ENCODE results near the gene VPS16. TPM values are rescaled to one million over a fixed set of nuclear protein-coding genes. Genes with fewer than 3 reads are reported as not detected.

Gene VPS16
- total RNA-seq, 1 experiment from 2014 or later, result 38.1 TPM

GRCh38 chr20:2837221-2837960, 3.2 kb upstream of the VPS16 start:
- H3K4me1 ChIP-seq (ENCODE audit: control insufficient read depth in 1 of 2, insufficient read depth in 2 of 2, low read length in 2 of 2), result peaks cover 13 to 21% of the 10 kb centered on the region in 2 experiments; a peak in 3 of 4 replicates
- H3K9ac ChIP-seq (ENCODE audit: low read length), result no peak overlapping the region
- ChIA-PET CTCF (no interaction called here), POLR2A (no interaction called here), RAD21 (ENCODE audit: low non-redundant PET in 1 of 2, low total read pairs in 2 of 2, uncharacterized antibody in 2 of 2, unreplicated experiment in 2 of 2) (no interaction called here)
- H3K9me2 ChIP-seq (ENCODE audit: insufficient read depth), result no peaks in the 10 kb centered on the region
- no peak for DNase-seq (ENCODE audit: low read depth, low spot score)
- H3K27ac ChIP-seq (ENCODE audit: low read depth, low read length), result no peak overlapping the region
- intact Hi-C loops (cut with micrococcal nuclease), result no loop called here
- no peaks in the 10 kb centered on the region for H3K36me3 ChIP-seq (ENCODE audit: control insufficient read depth in 1 of 2, insufficient read depth in 2 of 2, low read length in 2 of 2)
- no peak for ATAC-seq
- no peak overlapping the region for H3K4me2 ChIP-seq (ENCODE audit: low read length)
- H3K9me3 ChIP-seq (ENCODE audit: control insufficient read depth in 1 of 2, insufficient read depth in 1 of 2, low read depth in 1 of 2, low read length in 2 of 2), result no peaks in the 10 kb centered on the region
- H4K20me1 ChIP-seq (ENCODE audit: insufficient read depth), result no peaks in the 10 kb centered on the region
- no peak overlapping the region for H2AFZ ChIP-seq (ENCODE audit: low read depth, low read length, poor library complexity, severe bottlenecking)
- no peaks in the 10 kb centered on the region for H3K27me3 ChIP-seq (ENCODE audit: insufficient read depth, low read length)
- H3K4me3 ChIP-seq (replicated peaks in 1 of 2; ENCODE audit: low read depth in 1 of 2, low read length in 2 of 2), result no peak overlapping the region
- no peak for TF ChIP-seq MAX (IDR thresholded peaks at IDR 0.05)
- TF ChIP-seq EZH2 (IDR thresholded peaks at IDR 0.05), result no peak
- no peak for TF ChIP-seq CEBPB (IDR thresholded peaks at IDR 0.05; ENCODE audit: low read depth)
- no peak for TF ChIP-seq SRF (IDR thresholded peaks at IDR 0.05; ENCODE audit: low read depth)
- H3K79me2 ChIP-seq (ENCODE audit: insufficient read depth, low read length), result peaks cover 12% of the 10 kb centered on the region
- BruUV-seq (replicated peaks), result no TSS peak

DNA sequence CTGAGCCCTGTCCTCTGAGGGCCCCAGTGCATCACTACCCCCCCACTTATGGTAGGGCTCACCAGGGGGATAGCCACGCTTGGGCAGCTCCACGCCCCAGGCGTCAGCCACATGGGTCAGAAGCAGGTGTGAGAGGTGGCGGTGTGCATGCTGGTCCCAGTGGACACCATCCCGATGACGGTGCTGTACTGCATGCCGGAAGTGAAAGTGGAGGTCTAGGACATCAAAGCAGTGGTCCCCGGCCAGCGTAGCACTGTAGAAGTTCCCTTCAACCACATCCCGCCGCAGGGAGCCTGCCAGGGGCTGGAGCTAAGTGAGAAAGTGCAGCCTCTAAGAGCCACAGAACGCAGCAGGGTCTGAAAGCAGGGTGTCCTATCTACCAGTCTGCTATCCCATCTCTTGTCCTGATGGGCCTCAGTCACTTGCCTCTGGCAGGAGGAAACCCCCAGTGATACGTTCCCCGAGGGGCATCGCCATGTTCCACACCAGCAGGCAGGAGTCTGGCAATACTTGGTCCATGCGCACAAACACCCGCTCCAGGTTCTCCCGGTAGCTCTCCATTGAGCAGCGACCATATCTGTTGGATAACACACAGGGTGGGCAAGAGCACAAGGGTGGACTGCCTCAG, 2.3 kb upstream of the VPS16 start:
- Histone ChIP-seq H3K79me2 (ENCODE audit: insufficient read depth, low read length) (peaks cover 12% of the 10 kb centered on the region), H3K4me3 (replicated peaks in 1 of 2; ENCODE audit: low read depth in 1 of 2, low read length in 2 of 2) (no peak overlapping the region), H3K27ac (ENCODE audit: low read depth, low read length) (no peak overlapping the region), H3K4me2 (ENCODE audit: low read length) (no peak overlapping the region), H3K4me1 (ENCODE audit: control insufficient read depth in 1 of 2, insufficient read depth in 2 of 2, low read length in 2 of 2) (peaks cover 13 to 20% of the 10 kb centered on the region in 2 experiments; a peak in 3 of 4 replicates), H3K36me3 (ENCODE audit: control insufficient read depth in 1 of 2, insufficient read depth in 2 of 2, low read length in 2 of 2) (no peaks in the 10 kb centered on the region), H3K9me3 (ENCODE audit: control insufficient read depth in 1 of 2, insufficient read depth in 1 of 2, low read depth in 1 of 2, low read length in 2 of 2) (no peaks in the 10 kb centered on the region), H4K20me1 (ENCODE audit: insufficient read depth) (no peaks in the 10 kb centered on the region), H3K9ac (ENCODE audit: low read length) (no peak overlapping the region), H3K9me2 (ENCODE audit: insufficient read depth) (no peaks in the 10 kb centered on the region), H2AFZ (ENCODE audit: low read depth, low read length, poor library complexity, severe bottlenecking) (no peak overlapping the region), H3K27me3 (ENCODE audit: insufficient read depth, low read length) (no peaks in the 10 kb centered on the region)
- ATAC-seq (no peak), DNase-seq (ENCODE audit: low read depth, low spot score) (no peak)
- POLR2A ChIA-PET, result no interaction called here
- CTCF ChIA-PET, result no interaction called here
- intact Hi-C loops (cut with micrococcal nuclease), result no loop called here
- no TSS peak for BruUV-seq (replicated peaks)
- RAD21 ChIA-PET (ENCODE audit: low non-redundant PET in 1 of 2, low total read pairs in 2 of 2, uncharacterized antibody in 2 of 2, unreplicated experiment in 2 of 2), result no interaction called here
- TF ChIP-seq POLR2A (IDR thresholded peaks at IDR 0.05; ENCODE audit: borderline replicate concordance, extremely low read depth, insufficient read depth, insufficient read length) (no peak), EGR1 (IDR thresholded peaks at IDR 0.05; ENCODE audit: low read depth) (no peak), CTCF (IDR thresholded peaks at IDR 0.05 in 2 of 3, conservative IDR thresholded peaks at IDR 0.05 in 1 of 3; ENCODE audit: borderline replicate concordance in 1 of 3, insufficient read depth in 1 of 3, low read depth in 2 of 3, low read length in 2 of 3) (no peak), CBX3 (IDR thresholded peaks at IDR 0.05; ENCODE audit: low read depth) (no peak), CEBPB (IDR thresholded peaks at IDR 0.05; ENCODE audit: low read depth) (no peak), FOSL1 (IDR thresholded peaks at IDR 0.05; ENCODE audit: low read depth) (no peak), ELF1 (IDR thresholded peaks at IDR 0.05; ENCODE audit: borderline replicate concordance, low read depth) (no peak), REST (IDR thresholded peaks at IDR 0.05; ENCODE audit: low read depth) (no peak), SRF (IDR thresholded peaks at IDR 0.05; ENCODE audit: low read depth) (no peak), RAD21 (IDR thresholded peaks at IDR 0.05; ENCODE audit: low read depth) (no peak)
